Measurements from ENCODE around the gene ZCCHC7.

GRCh38 chr9:37201581-37201980 lies 81.2 kb downstream of the ZCCHC7 start:
- TF ChIP-seq CTCF (IDR thresholded peaks at IDR 0.05; ENCODE audit: insufficient read depth, low read length) (no peak), POLR2AphosphoS5 (IDR thresholded peaks at IDR 0.05; ENCODE audit: low read depth) (no peak), SPI1 (IDR thresholded peaks at IDR 0.05; ENCODE audit: borderline replicate concordance, low read depth) (no peak)

All from HL-60 (cell line).